ENCODE data around the gene SLC35E4. TPM values are rescaled to one million over a fixed set of nuclear protein-coding genes. Genes with fewer than 3 reads are reported as not detected.
"Not testable (repeated sequence)": the region's sequence is repeated elsewhere in the genome, so short reads cannot be mapped to it uniquely, and the experiment has no call there.

SLC35E4 gene
- 0.23 TPM for polyA plus RNA-seq (2012; ENCODE audit: missing spikeins)

- TF ChIP-seq POLR2A (IDR thresholded peaks at IDR 0.05; ENCODE audit: low read depth, low read length) (peak; percentile 37; the same call in 1 of the 2 replicates), TAF1 (IDR thresholded peaks at IDR 0.05; ENCODE audit: borderline replicate concordance, low read depth, low read length) (no peak), POLR2AphosphoS5 (IDR thresholded peaks at IDR 0.05; ENCODE audit: low read depth, low read length) (no peak)
- DNase-seq (ENCODE audit: insufficient read length) (peak; percentile 91), FAIRE-seq (peak; percentile 77)
These were observed at the start of gene SLC35E4 for GRCh38 chr22:30635273-30636225. Gene SLC35E4, plus strand, starts transcription at chr22:30635781. Its CDS starts 670 bp downstream, at chr22:30636451.

DNA sequence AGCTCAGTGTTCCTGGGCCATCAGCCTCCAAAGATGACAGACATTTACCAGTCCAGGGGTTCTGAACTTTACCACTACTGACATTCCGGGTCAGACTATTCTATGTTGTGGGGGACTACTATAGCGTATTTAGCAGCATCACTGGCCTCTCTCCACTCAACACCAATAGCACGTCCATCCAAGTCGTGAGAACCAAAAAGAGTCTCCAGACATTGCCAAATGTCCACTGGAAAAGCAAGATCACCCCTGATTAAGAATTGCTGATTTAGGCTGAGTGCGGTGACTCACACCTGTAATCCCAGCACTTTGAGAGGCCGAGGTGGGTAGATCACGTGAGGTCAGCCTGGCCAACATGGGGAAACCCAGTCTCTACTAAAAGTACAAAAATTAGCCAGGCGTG lies 49.2 kb upstream of the SLC35E4 start:
- FAIRE-seq: no peak

GRCh38 chr22:30591191-30591587 lies 44.4 kb upstream of the SLC35E4 start:
- TF ChIP-seq TAF1 (IDR thresholded peaks at IDR 0.05; ENCODE audit: borderline replicate concordance, low read depth, low read length) (no peak), POLR2AphosphoS5 (IDR thresholded peaks at IDR 0.05; ENCODE audit: low read depth, low read length) (peak; percentile 40; the same call in 1 of the 2 replicates)
- FAIRE-seq (no peak), DNase-seq (ENCODE audit: insufficient read length) (no peak)

More for the DNA sequence above, 49.2 kb upstream of the SLC35E4 start:
- TF ChIP-seq TAF1 (IDR thresholded peaks at IDR 0.05; ENCODE audit: borderline replicate concordance, low read depth, low read length): no peak
- TF ChIP-seq POLR2AphosphoS5 (IDR thresholded peaks at IDR 0.05; ENCODE audit: low read depth, low read length): no peak
- TF ChIP-seq POLR2A (IDR thresholded peaks at IDR 0.05; ENCODE audit: low read depth, low read length): no peak
- DNase-seq (ENCODE audit: insufficient read length): no peak

DNA sequence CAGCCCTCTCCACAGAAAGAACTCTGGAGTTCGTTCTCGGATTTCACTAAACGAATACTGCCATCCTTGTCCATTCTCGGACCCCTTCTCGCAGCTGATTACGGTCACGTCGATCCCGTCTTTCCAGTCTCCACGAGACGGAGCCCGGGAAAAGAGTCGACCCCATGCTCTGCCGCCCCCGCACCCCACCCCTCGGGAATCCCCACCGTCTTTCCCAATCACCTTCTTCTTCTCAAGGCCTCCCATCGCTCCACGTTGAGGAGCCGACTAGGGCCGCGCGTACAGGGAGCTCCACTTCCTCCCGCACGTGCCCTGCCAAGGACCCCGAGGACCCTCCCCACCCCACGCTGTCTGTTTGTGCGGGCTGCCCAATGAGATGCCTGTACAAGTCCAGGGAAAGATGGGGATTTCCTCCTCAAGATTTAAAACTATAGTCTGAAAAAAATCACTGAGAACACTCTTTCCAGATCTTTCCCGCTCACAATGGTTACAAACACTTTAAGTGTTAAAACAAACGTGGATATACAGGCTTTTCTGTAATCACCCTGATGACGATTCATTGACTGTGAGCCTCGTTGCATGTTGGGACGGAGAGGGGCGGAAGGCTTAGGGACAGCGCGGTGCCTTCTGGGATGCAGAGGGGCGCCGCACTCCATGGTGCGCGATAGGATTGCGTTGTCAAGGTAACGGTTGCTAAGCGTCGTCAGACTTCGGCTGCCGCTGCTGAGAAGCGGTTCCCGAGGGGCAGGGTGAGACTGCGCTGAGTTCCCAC lies 43.8 kb upstream of the SLC35E4 start, which contains the start of gene PES1:
Gene PES1, minus strand, starts transcription at position 323 of the 772 bp plus-strand sequence. Its CDS starts 77 bp downstream, at position 246.
- peak; percentile 68 for TF ChIP-seq TAF1 (IDR thresholded peaks at IDR 0.05; ENCODE audit: borderline replicate concordance, low read depth, low read length)
- TF ChIP-seq POLR2AphosphoS5 (IDR thresholded peaks at IDR 0.05; ENCODE audit: low read depth, low read length): peak; percentile 67
- TF ChIP-seq POLR2A (IDR thresholded peaks at IDR 0.05; ENCODE audit: low read depth, low read length): peak; percentile 77
- FAIRE-seq: peak; percentile 99
- DNase-seq (ENCODE audit: insufficient read length): peak; percentile 92

GRCh38 chr22:30592360-30592713 lies 43.2 kb upstream of the SLC35E4 start:
- not testable (repeated sequence) for FAIRE-seq; DNase-seq (ENCODE audit: insufficient read length)

- DNase-seq (ENCODE audit: insufficient read length): no peak
These were observed 39.4 kb upstream of the SLC35E4 start for GRCh38 chr22:30596199-30596598.

DNA sequence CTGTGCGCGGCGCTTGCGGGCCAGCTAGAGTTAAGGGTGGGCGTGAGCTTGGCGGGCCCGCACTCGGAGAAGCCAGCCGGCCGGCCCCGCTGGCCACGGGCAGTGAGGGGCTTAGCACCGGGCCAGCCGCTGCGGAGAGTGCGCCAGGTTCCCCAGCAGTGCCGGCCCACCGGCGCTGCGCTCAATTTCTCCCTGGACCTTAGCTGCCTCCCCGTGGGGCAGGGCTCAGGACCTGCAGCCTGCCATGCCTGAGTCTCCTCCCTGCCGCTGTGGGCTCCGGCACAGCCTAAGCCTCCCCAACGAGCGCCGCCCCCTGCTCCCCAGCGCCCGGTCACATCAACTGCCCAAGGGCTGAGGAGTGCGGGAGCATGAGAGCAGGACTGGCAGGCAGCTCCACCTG lies 38.7 kb upstream of the SLC35E4 start:
- FAIRE-seq: no peak
- DNase-seq (ENCODE audit: insufficient read length): no peak
- TF ChIP-seq POLR2A (IDR thresholded peaks at IDR 0.05; ENCODE audit: low read depth, low read length): no peak
- no peak for TF ChIP-seq POLR2AphosphoS5 (IDR thresholded peaks at IDR 0.05; ENCODE audit: low read depth, low read length)
- TF ChIP-seq TAF1 (IDR thresholded peaks at IDR 0.05; ENCODE audit: borderline replicate concordance, low read depth, low read length): no peak

More at GRCh38 chr22:30596199-30596598, 39.4 kb upstream of the SLC35E4 start:
- no peak for FAIRE-seq
- TF ChIP-seq POLR2A (IDR thresholded peaks at IDR 0.05; ENCODE audit: low read depth, low read length) (no peak), TAF1 (IDR thresholded peaks at IDR 0.05; ENCODE audit: borderline replicate concordance, low read depth, low read length) (no peak), POLR2AphosphoS5 (IDR thresholded peaks at IDR 0.05; ENCODE audit: low read depth, low read length) (no peak)

DNA sequence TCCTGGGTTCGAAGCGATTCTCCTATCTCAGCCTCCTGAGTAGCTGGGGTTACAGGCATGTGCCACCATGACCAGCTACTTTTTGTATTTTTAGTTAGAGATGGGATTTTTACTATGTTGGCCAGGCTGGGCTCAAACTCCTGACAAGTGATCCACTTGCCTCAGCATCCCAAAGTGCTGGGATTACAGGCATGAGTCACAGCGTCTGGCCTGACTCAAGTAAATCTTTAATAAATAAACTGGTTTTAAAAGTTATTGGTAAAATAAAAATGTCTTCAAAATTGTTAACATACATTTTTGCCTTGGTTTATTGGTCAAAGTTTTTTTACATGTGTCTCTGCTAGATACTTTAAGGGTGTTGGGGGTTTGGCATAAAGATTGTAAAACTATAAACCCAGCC lies 36.6 kb upstream of the SLC35E4 start:
- no peak for FAIRE-seq
- DNase-seq (ENCODE audit: insufficient read length): no peak
- TF ChIP-seq POLR2AphosphoS5 (IDR thresholded peaks at IDR 0.05; ENCODE audit: low read depth, low read length) (no peak), POLR2A (IDR thresholded peaks at IDR 0.05; ENCODE audit: low read depth, low read length) (no peak), TAF1 (IDR thresholded peaks at IDR 0.05; ENCODE audit: borderline replicate concordance, low read depth, low read length) (no peak)

DNA sequence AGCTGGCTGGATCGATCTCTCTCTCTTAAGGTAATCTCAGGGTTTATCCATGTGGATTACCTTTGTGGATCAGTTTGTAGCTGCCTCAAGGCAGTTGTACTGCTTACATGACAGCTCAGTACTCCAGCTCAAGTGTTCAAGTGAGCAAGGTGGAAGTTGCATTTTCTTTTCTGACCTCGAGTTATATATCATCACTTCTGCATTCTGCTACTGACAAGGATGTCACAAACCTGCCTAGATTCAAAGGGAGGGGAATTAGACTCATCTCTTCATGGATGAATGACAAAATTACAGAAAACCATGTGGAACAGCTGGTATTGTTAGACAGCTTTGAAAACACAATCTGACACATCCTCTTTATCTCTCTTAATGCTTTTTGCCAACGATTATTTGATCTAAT lies 34.7 kb upstream of the SLC35E4 start:
- no peak for TF ChIP-seq TAF1 (IDR thresholded peaks at IDR 0.05; ENCODE audit: borderline replicate concordance, low read depth, low read length)
- TF ChIP-seq POLR2AphosphoS5 (IDR thresholded peaks at IDR 0.05; ENCODE audit: low read depth, low read length): no peak
- TF ChIP-seq POLR2A (IDR thresholded peaks at IDR 0.05; ENCODE audit: low read depth, low read length): no peak
- no peak for FAIRE-seq
- no peak for DNase-seq (ENCODE audit: insufficient read length)

DNA sequence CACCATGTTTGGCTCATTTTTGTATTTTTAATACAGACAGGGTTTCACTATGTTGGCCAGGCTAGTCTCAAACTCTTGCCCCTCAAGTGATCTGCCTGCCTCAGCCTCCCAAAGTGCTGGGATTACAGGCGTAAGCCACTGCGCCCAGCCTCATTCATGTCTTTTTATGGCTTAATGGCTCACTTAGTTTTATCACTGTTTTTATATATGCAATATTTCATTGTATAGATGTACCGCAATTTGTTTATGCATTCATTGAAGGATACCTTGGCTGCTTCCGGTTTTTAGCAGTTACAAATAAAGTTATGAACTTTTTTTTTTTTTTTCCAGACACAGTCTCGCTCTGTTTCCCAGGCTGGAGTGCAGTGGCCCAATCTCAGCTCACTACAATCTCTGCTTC lies 34.1 kb upstream of the SLC35E4 start:
- no peak for DNase-seq (ENCODE audit: insufficient read length)
- FAIRE-seq: no peak
- no peak for TF ChIP-seq TAF1 (IDR thresholded peaks at IDR 0.05; ENCODE audit: borderline replicate concordance, low read depth, low read length)
- TF ChIP-seq POLR2A (IDR thresholded peaks at IDR 0.05; ENCODE audit: low read depth, low read length): no peak
- TF ChIP-seq POLR2AphosphoS5 (IDR thresholded peaks at IDR 0.05; ENCODE audit: low read depth, low read length): no peak

DNA sequence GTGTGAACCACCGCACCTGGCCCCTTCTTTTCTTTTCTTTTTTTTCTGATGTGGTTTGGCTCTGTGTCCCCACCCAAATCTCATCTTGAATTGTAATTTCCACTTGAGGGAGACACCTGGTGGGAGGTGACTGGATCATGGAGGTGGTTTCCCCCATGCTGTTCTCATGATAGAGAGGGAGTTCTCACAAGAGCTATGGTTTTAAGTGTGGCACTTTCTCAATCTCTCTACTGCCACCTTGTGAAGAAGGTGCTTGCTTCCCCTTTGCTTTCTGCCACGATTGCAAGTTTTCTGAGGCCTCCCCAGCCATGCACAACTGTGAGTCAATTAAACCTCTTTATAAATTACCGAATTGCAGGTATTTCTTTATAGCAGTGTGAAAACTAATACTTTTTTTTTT lies 33.5 kb upstream of the SLC35E4 start:
- no peak for DNase-seq (ENCODE audit: insufficient read length)
- no peak for FAIRE-seq
- no peak for TF ChIP-seq POLR2A (IDR thresholded peaks at IDR 0.05; ENCODE audit: low read depth, low read length)
- no peak for TF ChIP-seq TAF1 (IDR thresholded peaks at IDR 0.05; ENCODE audit: borderline replicate concordance, low read depth, low read length)
- no peak for TF ChIP-seq POLR2AphosphoS5 (IDR thresholded peaks at IDR 0.05; ENCODE audit: low read depth, low read length)

Data from GM12892 (cell line).